Measurements from ENCODE around the gene KDM2B. TPM values are rescaled to one million over a fixed set of nuclear protein-coding genes. Genes with fewer than 3 reads are reported as not detected.

Gene KDM2B
- total RNA-seq, 2 donors from 2014 or later, result 35.9 to 60.1 TPM

GRCh38 chr12:121476477-121476876 lies 104.3 kb downstream of the KDM2B start:
- no peak overlapping the region for H3K27ac Mint-ChIP-seq
- DNase-seq (ENCODE audit: low spot score) (no peak), ATAC-seq (no peak)
- H3K9me3 Mint-ChIP-seq, result no peaks in the 10 kb centered on the region
- H3K4me1 Mint-ChIP-seq (ENCODE audit: low read depth in 2 of 2), result no peaks in the 10 kb centered on the region
- no peaks in the 10 kb centered on the region for H3K27me3 Mint-ChIP-seq
- no peak overlapping the region for H3K4me3 Mint-ChIP-seq
- H3K36me3 Mint-ChIP-seq, result no peaks in the 10 kb centered on the region

- ATAC-seq, result no peak
- no peaks in the 10 kb centered on the region for H3K9me3 Mint-ChIP-seq
- no peak for DNase-seq (ENCODE audit: low spot score)
- H3K27ac Mint-ChIP-seq, result no peak overlapping the region
- H3K36me3 Mint-ChIP-seq, result no peaks in the 10 kb centered on the region
- no peaks in the 10 kb centered on the region for H3K27me3 Mint-ChIP-seq
- H3K4me3 Mint-ChIP-seq, result no peak overlapping the region
- H3K4me1 Mint-ChIP-seq (ENCODE audit: low read depth in 2 of 2), result peaks cover 0 to 4% of the 10 kb centered on the region in 2 donors
Observed at GRCh38 chr12:121475279-121475678, 105.5 kb downstream of the KDM2B start.

GRCh38 chr12:121472150-121472905 lies 108.5 kb downstream of the KDM2B start:
- no peak for DNase-seq (ENCODE audit: low spot score)
- Mint-ChIP-seq H3K9me3 (no peaks in the 10 kb centered on the region), H3K4me1 (ENCODE audit: low read depth in 2 of 2) (peaks cover 0 to 4% of the 10 kb centered on the region in 2 donors)

GRCh38 chr12:121470751-121471150 lies 110.1 kb downstream of the KDM2B start:
- no peaks in the 10 kb centered on the region for H3K9me3 Mint-ChIP-seq
- H3K36me3 Mint-ChIP-seq, result no peaks in the 10 kb centered on the region
- H3K27ac Mint-ChIP-seq, result no peak overlapping the region

More at GRCh38 chr12:121472150-121472905, 108.5 kb downstream of the KDM2B start:
- Mint-ChIP-seq H3K27ac (no peak overlapping the region), H3K36me3 (no peaks in the 10 kb centered on the region), H3K4me3 (no peak overlapping the region), H3K27me3 (no peaks in the 10 kb centered on the region)
- ATAC-seq, result no peak

GRCh38 chr12:121468499-121468801 lies 112.4 kb downstream of the KDM2B start:
- Mint-ChIP-seq H3K27ac (no peak overlapping the region), H3K4me1 (ENCODE audit: low read depth in 2 of 2) (peaks cover 21 to 23% of the 10 kb centered on the region in 2 donors), H3K27me3 (no peaks in the 10 kb centered on the region), H3K9me3 (no peaks in the 10 kb centered on the region), H3K4me3 (peak overlapping the region; percentile 31), H3K36me3 (no peaks in the 10 kb centered on the region)
- no peak for ATAC-seq
- DNase-seq (ENCODE audit: low spot score), result no peak

More at GRCh38 chr12:121470751-121471150, 110.1 kb downstream of the KDM2B start:
- no peaks in the 10 kb centered on the region for H3K27me3 Mint-ChIP-seq
- ATAC-seq, result no peak
- no peak for DNase-seq (ENCODE audit: low spot score)
- H3K4me1 Mint-ChIP-seq (ENCODE audit: low read depth in 2 of 2), result peaks cover 7 to 10% of the 10 kb centered on the region in 2 donors
- H3K4me3 Mint-ChIP-seq, result no peak overlapping the region

- peak overlapping the region; percentile 31 for H3K4me3 Mint-ChIP-seq
- no peaks in the 10 kb centered on the region for H3K27me3 Mint-ChIP-seq
- peaks cover 21 to 23% of the 10 kb centered on the region in 2 donors for H3K4me1 Mint-ChIP-seq (ENCODE audit: low read depth in 2 of 2)
- H3K9me3 Mint-ChIP-seq, result no peaks in the 10 kb centered on the region
- H3K27ac Mint-ChIP-seq, result no peak overlapping the region
- peak; percentile 64 for DNase-seq (ENCODE audit: low spot score)
- no peak for ATAC-seq
- H3K36me3 Mint-ChIP-seq, result no peaks in the 10 kb centered on the region
Observed at GRCh38 chr12:121467638-121468498, 113.0 kb downstream of the KDM2B start.

GRCh38 chr12:121466794-121467637 lies 113.8 kb downstream of the KDM2B start:
- H3K27ac Mint-ChIP-seq, result no peak overlapping the region
- peak; percentile 98 for ATAC-seq
- H3K36me3 Mint-ChIP-seq, result no peaks in the 10 kb centered on the region

GRCh38 chr12:121465921-121466793 lies 114.7 kb downstream of the KDM2B start:
- DNase-seq (ENCODE audit: low spot score), result peak; percentile 67
- ATAC-seq, result peak; percentile 1 to 28
- Mint-ChIP-seq H3K27me3 (no peaks in the 10 kb centered on the region), H3K27ac (peak overlapping the region; percentile 77 to 85), H3K36me3 (no peaks in the 10 kb centered on the region), H3K4me3 (peak overlapping the region; percentile 94), H3K4me1 (ENCODE audit: low read depth in 2 of 2) (peaks cover 21 to 28% of the 10 kb centered on the region in 2 donors), H3K9me3 (no peaks in the 10 kb centered on the region)

More at GRCh38 chr12:121466794-121467637, 113.8 kb downstream of the KDM2B start:
- Mint-ChIP-seq H3K4me3 (peak overlapping the region; percentile 17), H3K9me3 (no peaks in the 10 kb centered on the region), H3K27me3 (no peaks in the 10 kb centered on the region), H3K4me1 (ENCODE audit: low read depth in 2 of 2) (peaks cover 21 to 23% of the 10 kb centered on the region in 2 donors)
- peak; percentile 96 for DNase-seq (ENCODE audit: low spot score)

- DNase-seq (ENCODE audit: low spot score), result no peak
- H3K4me3 Mint-ChIP-seq, result no peak overlapping the region
- no peaks in the 10 kb centered on the region for H3K36me3 Mint-ChIP-seq
- H3K9me3 Mint-ChIP-seq, result no peaks in the 10 kb centered on the region
- H3K27ac Mint-ChIP-seq, result no peak overlapping the region
- no peak for ATAC-seq
- no peaks in the 10 kb centered on the region for H3K27me3 Mint-ChIP-seq
- H3K4me1 Mint-ChIP-seq (ENCODE audit: low read depth in 2 of 2), result peaks cover 30 to 40% of the 10 kb centered on the region in 2 donors
Observed at GRCh38 chr12:121464331-121464730, 116.5 kb downstream of the KDM2B start.

- DNase-seq (ENCODE audit: low spot score) (no peak), ATAC-seq (no peak)
- Mint-ChIP-seq H3K4me3 (no peak overlapping the region), H3K4me1 (ENCODE audit: low read depth in 2 of 2) (peaks cover 41 to 51% of the 10 kb centered on the region in 2 donors), H3K27me3 (no peaks in the 10 kb centered on the region), H3K9me3 (no peaks in the 10 kb centered on the region), H3K27ac (no peak overlapping the region), H3K36me3 (no peaks in the 10 kb centered on the region)
Observed at GRCh38 chr12:121461048-121461447, 119.8 kb downstream of the KDM2B start.

- no peaks in the 10 kb centered on the region for H3K27me3 Mint-ChIP-seq
- no peaks in the 10 kb centered on the region for H3K36me3 Mint-ChIP-seq
- ATAC-seq (no peak), DNase-seq (ENCODE audit: low spot score) (no peak)
- H3K9me3 Mint-ChIP-seq, result no peaks in the 10 kb centered on the region
- no peak overlapping the region for H3K4me3 Mint-ChIP-seq
- no peak overlapping the region for H3K27ac Mint-ChIP-seq
- H3K4me1 Mint-ChIP-seq (ENCODE audit: low read depth in 2 of 2), result peaks cover 50% of the 10 kb centered on the region in 2 donors
Observed at GRCh38 chr12:121456551-121456950, 124.3 kb downstream of the KDM2B start.

- ATAC-seq (peak in 1 of 2 donors; percentile 26), DNase-seq (ENCODE audit: low spot score) (no peak)
- Mint-ChIP-seq H3K36me3 (no peaks in the 10 kb centered on the region), H3K9me3 (no peaks in the 10 kb centered on the region), H3K4me3 (no peak overlapping the region), H3K27ac (no peak overlapping the region), H3K27me3 (no peaks in the 10 kb centered on the region), H3K4me1 (ENCODE audit: low read depth in 2 of 2) (peaks cover 43 to 45% of the 10 kb centered on the region in 2 donors)
Observed at GRCh38 chr12:121455766-121456420, 124.9 kb downstream of the KDM2B start.
